Esophagus mucosa (tissue), 1 donor: ENCODE results near the gene HSD17B10. TPM values are rescaled to one million over a fixed set of nuclear protein-coding genes. Genes with fewer than 3 reads are reported as not detected.
A peak's percentile ranks its signal among the peaks of the same experiment; 100 is the strongest.
"Not testable (repeated sequence)": the region's sequence is repeated elsewhere in the genome, so short reads cannot be mapped to it uniquely, and the experiment has no call there.

Source experiments
- ATAC-seq: fragments of 200-7000 bp; cut with Tn5 transposase; one replicate; pipeline ENCODE4 v1.9.1; 2020
- total RNA-seq: library from RNA; stranded (reverse); gene quantifications from one replicate; pipeline ENCODE4 v1.2.4, GENCODE V29; 2023
- donor health status: DM: yes; HTN: yes; CAD: no.

Gene HSD17B10
- total RNA-seq, result 132 TPM

DNA sequence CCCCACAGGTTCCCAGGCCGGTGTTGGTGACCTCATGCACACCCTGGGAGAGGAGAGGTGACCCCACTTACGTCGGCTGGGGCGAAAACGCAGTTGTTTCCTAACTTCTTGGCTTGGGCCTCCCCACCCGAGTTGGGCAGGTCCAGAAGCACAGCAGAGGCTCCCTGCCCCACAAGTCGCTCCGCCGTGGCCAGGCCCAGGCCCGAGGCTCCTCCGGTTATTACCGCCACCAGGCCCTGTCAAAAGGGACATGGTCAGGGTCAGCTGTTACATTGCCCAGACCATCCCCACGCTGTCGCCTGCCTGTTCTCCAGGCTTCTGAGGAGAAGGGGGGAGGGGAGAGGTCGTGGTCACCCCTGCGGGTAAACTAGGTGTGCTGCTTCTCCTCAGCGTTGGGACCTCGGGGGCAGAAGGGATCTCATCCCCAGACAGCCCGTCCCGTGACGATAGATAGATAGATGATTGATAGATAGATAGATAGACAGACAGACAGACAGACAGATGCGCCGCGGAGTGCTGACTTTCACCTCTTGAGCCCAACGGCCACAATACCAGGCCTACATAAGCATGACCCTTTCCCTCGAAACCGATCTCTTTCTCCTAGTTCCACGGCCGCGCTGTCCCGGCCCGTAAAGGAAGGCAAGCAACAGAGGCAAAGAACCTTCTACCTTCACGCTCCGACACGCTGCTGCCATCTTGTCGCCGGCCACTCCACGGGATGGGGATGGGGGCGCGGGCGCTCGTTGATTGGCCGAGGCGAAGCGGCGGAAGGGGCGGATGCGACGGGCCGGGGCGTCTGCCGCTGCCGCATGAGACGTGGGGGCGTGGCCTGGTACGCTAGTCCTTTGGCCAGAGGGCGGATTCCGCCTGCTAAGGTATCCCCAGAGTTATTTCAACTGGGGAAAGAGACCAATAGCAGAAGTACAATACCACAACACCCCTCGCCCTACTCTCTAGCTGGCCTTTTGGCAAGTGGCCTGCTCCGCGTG lies at the start of gene HSD17B10:
TSS of gene HSD17B10 (minus strand) at position 720 of the 989 bp plus-strand sequence. CDS start at position 695, 25 bp downstream.
- ATAC-seq, result peak; percentile 93

GRCh38 chrX:53483416-53483815 lies 49.2 kb upstream of the HSD17B10 start:
- no peak for ATAC-seq

GRCh38 chrX:53481816-53482465 lies 47.8 kb upstream of the HSD17B10 start:
- peak; percentile 61 for ATAC-seq

DNA sequence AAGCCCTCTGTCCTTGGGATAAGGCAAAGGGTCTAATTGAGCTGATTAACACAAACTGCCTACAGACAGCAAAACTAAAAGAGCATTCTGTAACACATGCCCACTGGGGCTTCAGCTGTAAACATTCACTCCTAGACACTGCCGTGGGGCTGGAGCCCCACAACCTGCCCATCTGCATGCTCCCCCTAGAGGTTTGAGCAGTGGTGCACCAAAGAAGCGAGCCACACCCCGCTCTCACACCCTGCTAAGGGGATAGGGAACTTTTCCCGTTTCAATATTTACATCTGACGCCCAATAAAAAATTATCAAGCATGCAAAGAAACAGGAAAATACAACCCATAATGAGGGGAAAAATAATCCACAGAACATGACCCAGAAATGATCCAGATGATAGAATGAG lies 46.9 kb upstream of the HSD17B10 start:
- ATAC-seq, result no peak

DNA sequence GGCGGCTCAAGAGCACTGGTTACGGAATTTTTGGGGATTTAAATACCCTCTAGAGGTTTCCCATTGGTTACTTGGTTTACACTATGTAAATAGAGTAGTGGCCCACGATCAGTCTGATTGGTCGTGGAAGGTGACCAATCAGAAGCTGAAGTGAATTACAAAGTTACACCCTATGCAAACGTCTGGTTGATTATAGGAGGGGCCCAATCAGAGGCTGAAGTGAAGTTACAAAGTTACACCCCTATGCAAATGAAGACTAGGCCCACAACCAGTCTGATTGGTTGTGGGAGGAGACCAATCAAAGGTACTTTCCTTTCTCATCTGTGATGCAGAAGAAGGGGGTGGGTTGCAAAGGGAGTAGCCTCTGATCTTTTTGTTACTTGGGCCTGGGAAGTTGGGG lies 45.1 kb upstream of the HSD17B10 start:
- ATAC-seq, result no peak

- peak; percentile 50 for ATAC-seq
Measured at GRCh38 chrX:53476371-53476770, 42.2 kb upstream of the HSD17B10 start.

DNA sequence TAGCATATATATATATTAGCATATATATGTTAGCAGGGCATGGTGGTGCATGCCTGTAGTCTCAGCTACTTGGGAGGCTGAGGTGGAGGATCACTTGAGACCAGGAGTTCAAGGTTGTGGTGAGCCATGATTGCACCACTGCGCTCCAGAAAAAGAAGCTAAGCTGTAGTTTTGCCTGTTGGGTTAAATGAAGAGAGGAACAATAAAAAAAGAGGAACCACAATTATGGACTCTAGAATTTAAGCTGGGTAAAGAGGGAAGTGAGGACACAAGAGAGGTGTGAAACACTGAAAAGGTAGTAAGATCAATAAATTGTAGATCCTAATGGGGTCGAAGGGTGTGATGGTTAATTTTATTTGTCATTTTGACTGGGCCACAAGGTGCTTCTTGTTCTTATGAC lies 40.5 kb upstream of the HSD17B10 start:
- no peak for ATAC-seq

DNA sequence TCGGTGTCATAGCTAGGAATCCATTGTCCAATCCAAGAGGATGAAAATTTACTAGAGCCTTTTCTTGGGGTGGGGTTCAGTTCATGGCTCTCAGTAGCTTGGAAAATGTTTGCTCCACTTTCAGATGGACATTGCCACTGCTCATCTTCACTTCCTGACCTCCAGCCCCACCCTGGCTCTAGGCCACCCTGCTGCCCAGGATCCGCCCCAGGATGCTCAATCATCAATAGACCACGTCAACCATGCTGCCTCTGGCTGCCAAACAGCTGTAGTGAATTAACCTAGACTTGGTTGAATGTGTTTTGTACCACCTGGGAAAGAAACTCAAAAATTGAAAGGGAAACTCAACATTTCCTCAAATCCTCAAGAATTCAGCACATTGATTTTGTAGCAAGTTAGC lies 37.2 kb upstream of the HSD17B10 start:
- no peak for ATAC-seq

GRCh38 chrX:53468659-53469058 lies 34.5 kb upstream of the HSD17B10 start:
- ATAC-seq, result not testable (repeated sequence)

DNA sequence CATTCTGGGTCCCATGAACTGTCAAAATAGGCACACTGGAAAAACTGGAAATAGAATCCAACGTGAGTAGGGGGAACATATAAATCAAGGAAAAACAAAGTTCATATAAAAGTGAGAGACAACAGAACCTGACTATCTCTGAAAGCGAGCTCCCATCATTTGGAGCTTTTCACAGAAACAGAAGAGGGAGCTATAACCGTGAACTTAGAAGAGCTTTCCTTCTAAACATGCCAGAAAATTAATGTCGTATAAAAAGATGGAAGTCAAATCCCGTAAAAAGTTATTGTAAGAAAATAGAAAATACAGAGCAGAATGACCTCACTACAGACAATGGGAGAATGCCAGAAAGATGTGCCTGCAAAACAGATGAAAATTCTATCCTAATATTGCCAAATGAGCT lies 23.9 kb upstream of the HSD17B10 start:
- no peak for ATAC-seq

DNA sequence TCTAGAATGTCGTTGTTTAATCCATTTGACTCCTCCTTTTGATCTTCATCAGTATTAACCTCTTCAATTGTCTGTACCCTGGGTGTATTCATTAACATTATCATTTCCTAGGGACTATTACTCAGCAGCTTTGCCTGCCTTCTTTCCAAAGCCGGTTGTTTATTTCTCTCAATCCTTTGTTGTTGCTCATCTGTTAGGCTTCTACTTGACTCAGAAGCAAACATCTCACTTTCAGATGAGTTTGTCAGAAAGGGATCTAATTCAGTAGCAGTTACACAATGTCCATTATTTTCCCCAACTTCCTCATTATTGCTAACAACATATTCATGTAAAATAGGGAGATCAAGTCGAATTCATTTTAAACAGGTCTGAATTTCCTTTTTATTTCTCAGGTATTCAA lies 22.1 kb upstream of the HSD17B10 start:
- peak; percentile 26 for ATAC-seq

DNA sequence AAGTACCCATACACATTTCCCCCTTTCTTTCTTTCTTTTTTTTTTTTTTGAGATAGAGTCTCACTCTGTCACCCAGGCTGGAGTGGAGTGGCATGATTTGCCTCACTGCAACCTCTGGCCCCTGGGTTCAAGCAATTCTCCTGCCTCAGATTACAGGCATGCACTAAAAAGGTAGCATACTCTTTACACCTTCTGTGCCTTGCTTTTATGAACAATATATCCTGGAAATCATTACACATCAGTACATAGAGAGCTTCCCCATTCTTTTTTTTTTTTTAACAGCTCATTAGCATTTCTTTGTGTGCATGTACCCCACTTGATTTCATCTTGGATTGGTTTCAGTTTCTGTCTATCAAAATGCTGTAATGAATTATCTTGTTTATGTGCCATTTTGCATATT lies 18.6 kb upstream of the HSD17B10 start:
- ATAC-seq, result no peak

DNA sequence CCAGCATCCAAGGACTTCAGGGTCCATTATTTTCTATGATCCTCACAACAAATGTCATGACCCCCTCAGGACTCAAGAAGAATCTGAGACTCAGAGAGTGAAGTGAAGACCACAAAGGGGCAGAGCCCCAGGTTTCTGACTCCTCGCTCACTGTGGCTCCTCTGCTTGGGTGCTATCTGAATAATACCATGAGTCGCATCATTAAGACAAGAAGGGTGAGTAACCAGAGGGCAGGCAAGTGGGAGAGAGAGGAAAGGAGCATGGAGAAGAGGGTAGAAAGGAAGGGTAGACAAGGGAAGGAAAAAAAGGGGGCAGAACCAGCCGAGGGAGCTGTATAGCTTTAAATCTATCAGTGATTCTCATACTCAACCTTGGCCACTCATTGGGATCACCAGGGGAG lies 15.5 kb upstream of the HSD17B10 start:
- ATAC-seq, result no peak

DNA sequence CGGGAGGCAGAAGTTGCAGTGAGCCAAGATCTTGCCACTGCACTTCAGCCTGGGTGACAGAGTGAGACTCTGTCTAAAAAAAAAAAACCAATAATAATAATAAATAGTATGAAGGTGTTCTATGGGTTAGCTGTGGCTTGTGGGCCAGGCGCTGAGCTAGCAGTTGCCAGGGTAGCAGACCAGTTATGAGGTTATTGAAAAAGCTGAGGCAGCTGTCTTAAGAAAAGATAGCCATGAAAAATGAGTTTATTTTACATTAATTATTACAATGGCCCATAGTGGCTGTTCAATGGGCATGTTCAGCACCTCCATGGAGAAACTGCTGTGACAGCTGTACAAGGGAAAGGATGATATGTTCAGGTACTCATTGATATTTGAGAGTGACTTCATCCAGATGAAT lies 13.3 kb upstream of the HSD17B10 start:
- ATAC-seq, result no peak

DNA sequence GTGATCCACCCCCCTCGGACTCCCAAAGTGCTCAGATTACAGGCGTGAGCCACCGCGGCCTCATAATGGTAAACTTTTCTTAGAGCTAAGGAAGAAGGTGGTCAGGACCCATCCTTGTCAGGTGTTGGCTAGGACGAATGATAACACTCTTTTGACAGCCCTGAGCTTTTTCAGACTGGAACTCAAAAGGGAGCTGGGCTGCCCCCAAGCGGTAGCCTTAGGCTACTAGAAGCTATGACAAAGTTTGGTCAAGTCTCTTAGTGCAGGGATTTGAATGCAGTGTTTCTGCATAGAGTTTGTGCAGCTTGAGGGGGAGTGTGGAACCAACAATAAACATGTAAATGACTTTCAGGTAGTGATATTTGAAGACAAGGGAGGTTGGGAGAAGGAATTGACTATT lies 11.8 kb upstream of the HSD17B10 start:
- ATAC-seq, result peak; percentile 41

GRCh38 chrX:53442322-53442631 lies 8.1 kb upstream of the HSD17B10 start:
- no peak for ATAC-seq

- ATAC-seq, result peak; percentile 83
Measured at GRCh38 chrX:53441531-53442321, 7.6 kb upstream of the HSD17B10 start.

DNA sequence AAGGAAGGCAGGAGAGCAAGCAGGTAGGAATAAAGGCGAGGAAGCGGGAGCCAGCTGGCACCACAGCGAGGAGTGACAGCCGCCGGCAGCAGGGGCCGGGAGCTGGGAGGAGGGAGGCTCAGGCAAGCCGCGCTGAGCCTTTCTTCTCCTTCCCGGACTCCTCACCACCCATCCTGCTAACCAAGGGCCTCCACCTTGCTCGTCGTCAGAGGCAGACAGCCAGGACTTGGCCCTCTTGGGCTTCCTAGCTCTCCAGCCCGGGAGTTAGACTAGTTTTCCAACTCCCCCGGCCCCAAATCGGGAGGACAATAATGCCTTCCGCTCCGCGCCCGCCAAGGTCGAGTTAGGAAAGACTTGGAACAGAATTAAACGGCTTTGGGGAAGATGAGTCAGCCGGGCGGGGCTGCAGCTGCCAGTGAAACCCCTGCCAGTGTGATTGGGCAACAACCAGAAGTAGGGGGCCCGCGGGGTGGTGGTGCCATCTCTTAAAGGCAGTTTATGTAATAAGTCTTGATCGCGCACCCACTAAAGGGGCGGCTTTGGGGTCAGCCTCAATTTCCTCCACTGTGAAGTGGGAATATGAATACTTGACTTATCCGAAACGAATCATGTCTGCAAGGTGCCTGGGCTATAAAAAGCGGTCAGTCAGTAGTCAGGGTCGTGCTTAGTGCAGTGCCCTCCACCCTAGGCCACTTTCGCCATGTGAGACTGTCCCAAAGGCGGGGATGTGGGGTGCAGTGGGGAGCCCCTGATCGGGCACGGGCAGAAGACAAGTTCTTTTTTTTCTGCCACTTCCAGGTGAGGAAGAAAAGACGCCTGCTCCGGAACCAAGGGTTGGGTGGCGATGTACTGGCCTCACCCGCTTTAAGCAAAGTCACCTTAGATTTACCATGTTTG lies 6.7 kb upstream of the HSD17B10 start:
- ATAC-seq, result peak; percentile 81

- ATAC-seq, result peak; percentile 31
Measured at GRCh38 chrX:53440101-53440500, 5.9 kb upstream of the HSD17B10 start.

DNA sequence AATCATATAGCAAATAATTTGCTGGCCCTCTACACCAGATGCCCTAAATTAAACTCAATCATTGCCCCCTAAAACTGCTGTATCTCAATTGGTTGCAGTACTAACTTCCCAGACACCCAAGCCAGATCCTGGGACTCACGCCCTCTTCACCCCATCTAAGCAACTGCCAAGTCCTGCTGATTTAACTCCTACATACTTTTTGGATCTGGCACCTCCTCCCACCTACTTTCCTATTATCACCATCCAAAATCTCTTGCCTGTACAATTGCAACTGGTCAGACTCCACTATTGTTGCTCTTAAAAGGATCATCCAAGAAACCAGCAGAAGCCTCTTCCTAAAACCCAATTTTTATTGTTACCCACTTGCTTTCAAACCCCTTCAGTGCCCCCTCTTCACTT lies 4.7 kb upstream of the HSD17B10 start:
- no peak for ATAC-seq

GRCh38 chrX:53438174-53438831 lies 4.1 kb upstream of the HSD17B10 start:
- ATAC-seq, result no peak

DNA sequence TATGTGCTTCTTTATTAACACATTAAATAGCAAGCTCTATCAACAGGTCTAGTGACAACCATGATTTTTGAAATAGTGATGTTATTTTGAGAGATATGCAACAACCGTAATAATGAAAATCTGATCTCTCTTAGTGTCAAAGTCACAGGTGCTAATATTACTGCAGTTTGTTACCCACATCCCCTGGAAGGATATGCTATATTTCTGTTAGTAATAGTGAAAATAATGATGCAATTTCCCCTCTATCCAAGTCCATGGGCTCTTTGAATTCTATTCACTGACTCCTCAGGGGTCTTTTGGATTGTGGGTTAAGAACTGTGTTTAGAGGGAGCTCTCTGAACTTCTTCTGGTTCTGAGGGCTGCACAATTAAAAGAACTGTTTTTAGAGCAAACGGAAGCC lies 3.0 kb upstream of the HSD17B10 start:
- no peak for ATAC-seq
